HT-29 (cell line): ENCODE results near the gene TBRG4. TPM values are rescaled to one million over a fixed set of nuclear protein-coding genes. Genes with fewer than 3 reads are reported as not detected.

Experiments
- DNase-seq: peaks from one replicate; pipeline ENCODE4 v3.0.0-alpha.2; 2015; ENCODE audit warnings: low spot score
- total RNA-seq: library from RNA; depleted of rRNA; stranded (reverse); fragments of >200 nt; shearing (Covaris generic); gene quantifications from 2 replicates; pipeline ENCODE4 v1.2.3, GENCODE V29; 2014

TBRG4 gene
- total RNA-seq, 1 experiment from 2014 or later: 255 TPM

- DNase-seq: no peak
Observed at GRCh38 chr7:45075871-45076796, 35.4 kb downstream of the TBRG4 start.

DNA sequence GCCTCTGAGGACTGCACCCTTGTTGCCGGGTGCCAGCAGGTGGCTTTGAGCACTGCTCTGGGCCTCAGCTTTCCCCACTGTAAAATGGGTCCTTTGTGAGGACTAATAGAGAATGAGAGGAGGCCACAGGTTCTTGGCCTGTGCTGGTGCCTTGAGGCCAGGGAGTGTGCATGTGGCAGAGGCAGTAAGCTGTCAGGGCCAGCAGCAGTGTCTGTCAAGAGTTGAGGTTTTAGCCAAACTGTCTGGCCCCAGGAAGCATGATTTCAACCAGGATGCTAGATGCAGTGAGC lies 36.2 kb downstream of the TBRG4 start:
- no peak for DNase-seq

GRCh38 chr7:45074528-45075354 lies 36.8 kb downstream of the TBRG4 start:
- DNase-seq: no peak

DNA sequence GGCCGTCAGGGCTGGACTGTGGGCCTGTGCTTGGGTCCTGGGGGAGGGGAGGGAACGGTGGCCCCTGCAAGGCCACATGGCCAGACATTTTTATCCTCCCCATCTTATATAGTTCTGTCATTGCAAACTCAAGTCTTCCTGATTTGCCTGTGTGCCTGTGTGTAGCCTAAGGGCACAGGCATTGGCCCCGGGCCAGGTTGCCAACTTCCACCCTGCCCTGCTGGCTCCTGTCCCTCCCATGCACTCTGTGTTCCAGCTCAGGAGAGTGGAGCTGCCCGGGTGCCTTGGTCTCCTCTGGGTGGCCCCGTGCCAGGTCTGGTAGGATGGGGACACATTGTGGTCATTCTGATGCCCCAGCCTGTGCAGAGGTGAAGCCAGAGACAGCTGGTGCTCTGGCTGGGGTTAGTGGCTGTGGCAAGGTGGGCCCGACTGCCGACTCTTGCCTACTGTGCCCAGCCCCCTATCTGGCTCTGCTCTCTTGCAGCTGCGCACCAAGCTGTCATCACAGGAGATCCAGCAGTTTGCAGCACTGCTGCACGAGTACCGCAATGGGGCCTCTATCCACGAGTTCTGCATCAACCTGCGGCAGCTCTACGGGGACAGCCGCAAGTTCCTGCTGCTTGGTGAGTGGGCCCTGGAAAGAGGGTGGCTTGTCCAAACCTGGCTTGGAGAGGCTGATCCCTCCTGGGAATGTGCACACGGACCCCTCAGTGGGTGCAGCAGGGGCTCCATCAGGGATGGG lies 37.5 kb downstream of the TBRG4 start:
- no peak for DNase-seq

DNA sequence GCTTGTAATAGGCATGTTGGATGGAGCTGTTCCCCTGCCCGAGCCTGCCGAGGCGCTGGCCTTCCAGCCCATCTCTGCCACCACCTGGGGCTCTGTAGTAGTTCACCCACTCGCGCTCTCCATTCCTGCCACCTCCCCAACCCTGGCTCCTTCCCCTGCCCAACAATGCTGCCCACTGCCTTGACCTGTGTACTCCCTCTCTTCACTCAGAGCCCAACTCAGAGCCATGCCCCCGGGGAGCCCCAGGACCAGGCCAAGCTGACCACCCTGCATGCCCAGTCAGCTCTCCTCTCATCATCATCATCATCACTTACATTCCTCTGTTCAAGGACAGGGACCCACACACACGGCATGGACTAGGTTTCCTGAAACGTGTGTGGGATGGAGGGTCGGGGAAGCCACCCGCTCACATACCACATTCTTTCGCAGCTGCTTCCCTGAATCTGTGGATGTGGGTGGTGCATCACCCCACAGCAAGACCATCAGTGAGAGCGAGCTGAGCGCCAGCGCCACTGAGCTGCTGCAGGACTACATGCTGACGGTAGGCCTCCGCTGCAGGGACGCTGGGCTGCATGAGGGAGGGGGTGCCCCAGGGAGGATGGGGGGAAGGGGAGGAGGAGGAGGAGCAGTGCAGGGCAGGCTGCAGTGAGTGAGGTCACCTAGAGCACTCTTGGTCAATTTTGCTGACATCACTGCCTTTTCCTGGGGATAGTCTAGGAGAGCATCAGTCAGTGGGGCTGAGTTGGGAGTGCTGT lies 38.3 kb downstream of the TBRG4 start:
- no peak for DNase-seq

DNA sequence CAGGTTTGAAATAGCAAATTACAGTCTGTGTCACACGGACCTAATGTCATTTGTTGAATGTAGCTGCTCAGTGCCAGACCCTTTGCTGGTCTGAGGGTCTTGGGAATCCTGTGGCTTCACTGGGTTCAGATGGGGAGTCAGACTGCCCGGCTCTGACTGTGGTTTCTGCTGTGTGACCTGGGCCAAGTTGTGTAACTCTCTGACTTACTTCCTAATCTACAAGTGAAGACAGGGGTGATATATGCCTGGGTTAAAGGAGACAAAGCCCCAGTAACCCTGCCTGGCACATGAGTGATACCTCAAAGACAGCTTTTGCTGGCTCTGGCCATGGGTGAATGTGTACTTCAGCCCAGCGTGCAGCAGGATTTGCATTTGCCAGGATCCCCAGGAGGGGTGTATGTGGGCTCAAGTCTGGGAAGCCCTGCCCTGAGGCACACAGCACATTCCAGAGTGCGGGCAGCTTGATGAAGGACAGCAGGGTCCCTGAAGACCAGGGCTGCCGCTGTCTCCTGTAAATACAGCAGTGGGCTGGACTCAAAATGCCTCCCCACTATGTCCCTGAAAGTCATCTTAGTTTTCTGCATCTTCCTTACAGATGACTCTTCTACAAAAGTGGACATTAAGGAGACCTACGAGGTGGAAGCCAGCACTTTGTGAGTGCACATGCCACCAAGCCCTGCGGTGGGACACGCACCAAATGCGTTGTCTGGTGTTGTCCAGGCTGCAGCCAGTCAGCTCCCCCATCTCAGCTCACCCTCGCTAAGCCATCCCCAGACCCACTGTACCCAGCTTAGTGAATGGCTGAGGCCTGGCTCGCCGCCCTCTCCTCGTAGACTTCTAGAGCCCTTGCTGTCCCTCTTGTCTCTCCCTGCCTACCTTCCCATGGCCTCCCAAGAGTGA lies 39.1 kb downstream of the TBRG4 start:
- DNase-seq: no peak

DNA sequence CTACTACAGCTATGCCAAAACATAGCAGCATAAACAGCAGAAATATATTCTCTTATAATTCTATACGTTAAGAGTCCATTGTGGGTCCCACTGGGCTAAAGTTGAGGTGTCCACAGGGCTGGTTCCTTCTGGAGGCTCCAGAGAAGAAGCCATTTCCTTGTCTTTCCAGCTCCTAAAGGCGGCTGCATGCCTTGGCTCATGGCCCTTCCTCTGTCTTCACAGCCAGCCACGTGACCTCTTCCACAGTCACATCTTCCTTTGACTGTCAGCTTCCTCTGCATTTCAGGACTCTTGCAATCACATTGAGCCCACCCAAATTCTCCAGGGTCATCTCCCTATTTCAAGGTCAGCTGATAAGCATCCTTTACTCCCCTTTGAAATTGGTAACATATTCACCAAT lies 40.0 kb downstream of the TBRG4 start:
- no peak for DNase-seq

DNA sequence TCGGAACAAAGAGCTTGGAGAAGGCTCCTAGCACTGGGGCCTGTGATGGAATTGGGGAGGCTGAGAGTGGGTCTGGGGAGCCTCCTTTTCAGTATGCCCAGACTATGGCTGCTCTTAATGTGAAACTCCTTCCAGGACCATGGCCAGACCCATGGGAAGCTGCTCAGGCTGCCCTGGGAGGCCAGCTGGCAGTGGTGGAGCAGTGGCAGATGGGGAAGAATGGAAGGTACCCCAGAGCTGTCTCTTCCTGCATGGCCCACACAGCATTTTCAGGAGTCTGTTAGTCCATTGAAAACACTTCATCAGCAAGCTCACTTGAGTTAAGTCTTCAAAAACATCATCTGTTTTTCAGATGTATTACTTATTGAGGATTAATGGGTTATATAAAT lies 41.2 kb downstream of the TBRG4 start:
- no peak for DNase-seq

DNA sequence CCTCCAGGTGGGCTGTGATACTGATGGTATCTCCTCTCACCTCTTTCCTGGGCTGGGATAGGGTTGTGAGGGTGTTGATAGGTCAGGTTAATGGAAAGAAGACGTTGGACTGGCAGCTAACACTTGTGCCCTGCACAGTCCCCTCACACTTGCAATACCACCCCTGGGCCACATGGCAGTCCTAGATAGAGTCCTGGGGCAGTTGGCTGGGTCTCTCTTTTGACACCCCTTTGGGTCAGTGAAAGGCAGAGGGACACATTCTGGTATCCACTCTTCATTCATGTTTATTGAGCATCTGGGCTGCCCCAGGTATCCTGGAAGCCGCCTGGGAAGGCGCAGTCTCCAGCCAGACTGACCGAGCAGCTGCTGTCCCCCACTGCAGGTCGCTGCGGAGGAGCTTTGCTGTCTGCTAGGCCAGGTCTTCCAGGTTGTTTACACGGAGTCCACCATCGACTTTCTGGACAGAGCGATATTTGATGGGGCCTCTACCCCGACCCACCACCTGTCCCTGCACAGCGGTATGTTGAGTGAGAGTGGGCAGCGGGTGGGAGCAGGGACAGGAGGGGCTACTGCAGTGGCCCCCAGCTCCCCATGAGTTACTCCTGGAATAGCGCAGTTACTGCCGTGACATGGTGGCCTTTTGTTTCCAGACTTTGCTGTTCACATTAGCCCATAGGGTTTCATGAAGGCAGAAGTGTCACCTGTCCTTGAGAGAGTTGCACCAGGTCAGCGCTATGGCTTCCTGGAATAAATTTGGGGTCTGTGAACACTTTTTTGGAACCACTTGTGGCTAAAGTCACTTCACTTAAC lies 41.8 kb downstream of the TBRG4 start:
- no peak for DNase-seq

- DNase-seq: no peak
Observed at GRCh38 chr7:45068236-45069023, 43.1 kb downstream of the TBRG4 start.

DNA sequence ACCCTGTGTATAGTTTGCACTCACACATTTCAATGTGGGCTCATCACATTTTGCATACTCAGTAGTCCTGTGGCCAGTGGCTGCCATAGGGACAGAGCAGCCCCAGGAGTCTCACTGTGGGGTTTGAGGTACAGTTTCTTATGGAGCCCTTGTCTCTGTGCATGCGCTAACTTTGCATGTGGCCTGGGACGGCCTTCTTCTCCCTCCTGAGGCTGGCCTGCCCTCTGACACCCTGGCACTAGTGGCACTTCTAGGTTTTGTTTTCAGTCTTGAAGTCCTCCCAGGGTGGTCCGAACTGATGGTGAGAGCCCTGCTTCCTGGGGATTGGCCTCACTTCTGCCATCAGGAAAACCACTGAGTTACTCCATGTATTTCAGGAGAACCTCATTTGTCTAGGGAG lies 43.9 kb downstream of the TBRG4 start:
- DNase-seq: no peak

DNA sequence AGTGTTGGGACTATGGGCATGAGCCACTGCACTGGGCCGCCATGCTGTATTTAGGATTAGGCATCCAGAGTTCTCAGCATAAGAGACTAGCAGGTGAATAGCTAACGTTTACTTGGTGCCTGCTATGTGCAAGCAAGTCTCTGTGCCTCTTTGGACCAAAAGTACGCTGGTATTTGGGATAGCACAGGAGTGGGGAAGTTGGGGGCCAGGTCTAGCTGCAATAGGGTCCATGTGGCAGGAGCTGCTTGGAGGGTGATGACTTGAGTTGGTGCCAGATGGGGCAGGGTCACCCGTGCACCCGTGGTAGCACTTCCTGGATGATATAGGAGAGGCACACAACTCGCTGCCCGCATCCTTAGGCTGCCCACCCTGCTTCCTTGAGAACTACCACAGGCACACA lies 45.1 kb downstream of the TBRG4 start:
- no peak for DNase-seq

DNA sequence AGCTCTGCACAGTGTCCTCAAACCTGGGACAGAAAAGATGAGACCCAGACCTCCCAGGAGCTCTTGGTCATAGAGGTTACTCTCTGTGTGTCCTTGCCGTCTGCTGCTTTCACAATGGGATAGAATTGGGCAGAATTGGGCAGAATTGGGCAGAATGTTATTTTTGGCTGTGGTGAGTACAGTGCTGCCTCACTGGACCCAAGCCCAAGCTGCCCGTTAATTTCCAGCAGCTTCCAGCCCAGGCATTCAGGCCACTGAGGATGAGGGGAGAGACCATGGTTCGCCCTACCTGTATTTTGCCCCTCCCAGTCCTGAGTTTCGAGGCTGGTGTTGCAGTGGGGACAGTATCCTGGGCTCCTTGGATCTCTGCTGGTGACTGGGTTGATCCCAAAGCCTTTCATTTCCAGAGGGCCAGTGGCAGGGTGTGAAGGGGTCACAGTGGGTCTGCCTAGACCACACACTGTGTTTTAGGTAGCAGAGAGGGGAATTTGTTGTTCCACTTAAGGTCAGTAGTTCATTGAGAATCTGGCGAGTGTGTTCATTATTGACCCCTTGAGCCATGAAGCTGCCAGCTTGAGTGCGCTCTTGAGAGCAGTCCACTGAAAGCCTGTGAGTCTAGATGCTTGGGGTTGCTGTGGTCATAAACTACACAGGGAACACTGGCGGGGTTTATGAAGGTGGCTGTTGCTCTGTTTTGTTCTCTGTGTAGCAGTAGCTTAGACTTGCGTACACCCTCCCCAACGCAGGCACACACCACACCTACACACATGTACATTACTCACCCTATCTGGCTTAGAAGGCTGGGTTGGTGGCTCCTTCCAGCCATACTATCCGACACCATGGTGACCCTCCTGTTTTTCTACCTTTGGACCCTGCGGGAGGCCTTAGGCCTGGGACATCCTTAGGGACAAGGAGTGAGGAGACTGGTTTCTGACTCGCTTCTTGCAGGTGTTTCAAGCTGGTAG lies 46.2 kb downstream of the TBRG4 start:
- DNase-seq: no peak

DNA sequence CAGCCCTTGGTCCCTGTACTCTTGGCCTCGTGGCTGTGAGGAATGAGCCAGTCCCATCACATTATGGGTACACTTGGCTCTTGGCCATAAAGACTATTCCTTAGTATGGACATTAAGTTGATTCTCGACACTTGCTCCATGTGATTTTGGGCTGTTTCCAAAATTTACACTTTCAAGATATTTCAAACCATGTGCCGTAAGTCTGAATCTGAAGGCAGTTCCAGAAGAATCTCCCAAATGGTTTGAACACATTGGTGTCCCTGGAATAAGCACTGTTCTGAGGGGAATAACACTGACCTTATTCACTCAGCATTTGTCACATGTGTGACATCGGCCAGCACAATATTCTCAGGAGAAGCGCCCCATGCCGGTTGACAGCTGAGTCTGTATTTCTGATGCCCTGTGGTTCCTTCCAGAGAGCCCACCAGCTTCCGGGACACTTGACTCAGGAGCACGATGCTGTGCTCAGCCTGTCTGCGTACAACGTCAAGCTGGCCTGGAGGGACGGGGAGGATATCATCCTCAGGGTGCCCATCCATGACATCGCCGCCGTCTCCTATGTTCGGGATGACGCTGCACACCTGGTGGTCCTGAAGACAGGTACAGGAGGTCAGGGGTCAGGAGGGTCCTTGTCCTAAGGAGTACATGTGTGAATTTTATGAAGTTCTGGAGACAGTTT lies 47.3 kb downstream of the TBRG4 start:
- DNase-seq: no peak

DNA sequence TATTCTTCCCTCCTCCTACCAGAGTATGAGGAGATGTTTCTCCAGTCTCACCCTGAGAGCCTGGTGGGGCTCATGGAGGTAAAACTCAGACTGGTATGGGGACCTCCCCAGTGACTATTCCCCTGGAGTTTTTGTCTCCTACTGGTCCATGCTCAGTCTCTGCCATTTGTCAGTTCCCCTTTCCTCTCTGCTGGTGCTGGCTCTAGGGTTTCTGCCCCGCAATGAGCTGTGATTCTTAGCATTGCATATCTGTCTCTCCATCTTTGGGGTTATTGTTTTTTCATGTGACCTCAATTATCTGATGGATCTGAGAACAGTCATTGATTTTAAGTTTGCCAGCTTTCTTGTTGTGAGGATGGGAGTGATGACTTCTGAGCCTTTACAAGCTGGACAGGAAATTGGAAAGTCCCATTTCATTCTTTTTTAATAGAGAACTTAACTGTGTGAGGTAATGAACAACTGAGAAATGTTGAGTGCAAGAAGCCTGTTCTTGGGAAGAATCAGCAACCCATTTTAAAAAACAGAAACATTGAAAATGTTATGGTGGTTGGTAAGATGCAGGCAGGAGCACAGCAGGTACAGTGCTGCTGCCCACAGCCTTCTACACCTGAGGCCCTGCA lies 49.6 kb downstream of the TBRG4 start:
- DNase-seq: no peak

DNA sequence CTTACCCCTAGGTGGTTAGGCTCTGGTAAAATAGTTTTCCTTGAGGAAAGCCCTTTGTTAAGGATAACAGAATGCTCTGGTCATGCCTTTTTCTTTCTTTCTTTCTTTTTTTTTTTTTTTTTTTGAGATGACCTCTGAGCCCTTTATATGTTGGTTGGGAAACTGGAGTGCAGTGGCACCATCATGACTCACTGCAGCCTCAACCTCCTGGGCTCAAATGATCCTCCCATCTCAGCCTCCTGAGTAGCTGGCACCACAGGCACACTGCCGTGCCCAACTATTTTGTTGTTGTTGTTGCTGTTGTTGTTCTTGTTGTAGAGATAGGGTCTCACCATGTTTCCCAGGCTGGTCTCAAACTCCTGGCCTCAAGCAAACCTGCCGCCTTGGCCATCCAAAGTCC lies 50.1 kb downstream of the TBRG4 start:
- no peak for DNase-seq

DNA sequence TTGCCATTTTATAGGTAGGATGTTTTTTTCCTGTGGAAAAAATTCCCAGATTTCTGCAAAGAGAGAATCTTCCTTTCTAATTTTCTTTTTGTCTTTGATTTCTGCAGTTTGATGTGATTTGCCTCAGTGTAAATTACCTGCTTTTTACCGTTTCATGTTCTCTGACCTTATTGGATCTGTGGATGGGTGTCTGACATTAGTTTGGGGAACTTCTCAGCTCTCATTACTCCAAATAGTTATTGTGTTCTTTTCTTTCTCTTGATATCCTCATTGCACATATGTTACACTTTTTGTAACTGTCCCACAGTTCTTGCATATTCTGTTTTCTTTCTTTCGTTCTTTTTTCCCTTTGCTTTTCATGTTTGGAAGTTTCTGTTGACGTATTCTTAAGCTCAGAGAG lies 51.2 kb downstream of the TBRG4 start:
- no peak for DNase-seq
